HG02981 (cell line): ENCODE results near the gene ZFR.
"Not testable (repeated sequence)": the region's sequence is repeated elsewhere in the genome, so short reads cannot be mapped to it uniquely, and the experiment has no call there.

Experiments
- ATAC-seq: cut with Tn5 transposase; IDR thresholded peaks from one replicate; pipeline ENCODE4 v1.9.1; 2021; ENCODE audit warnings: mild to moderate bottlenecking, moderate library complexity; ENCODE audit not compliant: unreplicated experiment

The ZFR gene

GRCh38 chr5:32452316-32452715, 7.8 kb upstream of the ZFR start:
- ATAC-seq: not testable (repeated sequence)

GRCh38 chr5:32450952-32451351, 6.4 kb upstream of the ZFR start:
- no peak for ATAC-seq

- no peak for ATAC-seq
These were observed 4.7 kb upstream of the ZFR start for GRCh38 chr5:32449262-32449661.

- no peak for ATAC-seq
These were observed 2.1 kb upstream of the ZFR start for GRCh38 chr5:32446630-32447029.

GRCh38 chr5:32445831-32446614, 1.5 kb upstream of the ZFR start:
- no peak for ATAC-seq

- ATAC-seq: no peak
These were observed 783 bp upstream of the ZFR start for GRCh38 chr5:32445287-32445758.

- peak; percentile 36 for ATAC-seq
These were observed 754 bp downstream of the ZFR start for GRCh38 chr5:32443541-32444430.

GRCh38 chr5:32443145-32443540, 1.4 kb downstream of the ZFR start:
- ATAC-seq: peak; percentile 39

- ATAC-seq: no peak
These were observed 5.4 kb downstream of the ZFR start for GRCh38 chr5:32439086-32439642.

- no peak for ATAC-seq
These were observed 7.8 kb downstream of the ZFR start for GRCh38 chr5:32436553-32437242.

GRCh38 chr5:32435383-32435782, 9.2 kb downstream of the ZFR start:
- no peak for ATAC-seq

GRCh38 chr5:32434221-32434620, 10.3 kb downstream of the ZFR start:
- no peak for ATAC-seq

- ATAC-seq: no peak
These were observed 11.9 kb downstream of the ZFR start for GRCh38 chr5:32432633-32433032.

GRCh38 chr5:32430825-32431224, 13.7 kb downstream of the ZFR start:
- not testable (repeated sequence) for ATAC-seq

- ATAC-seq: no peak
These were observed 16.1 kb downstream of the ZFR start for GRCh38 chr5:32428426-32428825.

GRCh38 chr5:32426440-32427151, 17.9 kb downstream of the ZFR start:
- no peak for ATAC-seq

- no peak for ATAC-seq
These were observed 21.8 kb downstream of the ZFR start for GRCh38 chr5:32422697-32423096.

- no peak for ATAC-seq
These were observed 23.5 kb downstream of the ZFR start for GRCh38 chr5:32421075-32421474.

GRCh38 chr5:32420506-32420905, 24.0 kb downstream of the ZFR start:
- no peak for ATAC-seq

- ATAC-seq: no peak
These were observed 24.7 kb downstream of the ZFR start for GRCh38 chr5:32419791-32420190.
